PFSK-1 (cell line): ENCODE measurements around the gene RAB5B.

Source experiments
- FOXP2 ChIP-seq: optimal IDR thresholded peaks from 2 replicates; pipeline ENCODE3; 2011; ENCODE audit warnings: borderline replicate concordance, control low read depth, inconsistent platforms; ENCODE audit not compliant: insufficient read depth; ENCODE audit errors: extremely low read length, extremely low read depth
- POLR2AphosphoS5 ChIP-seq: IDR thresholded peaks from 2 replicates; pipeline ENCODE4 v1.6.1; 2012; ENCODE audit warnings: low read depth, mild to moderate bottlenecking, control low read depth, low read length, moderate library complexity
- REST ChIP-seq, 2 experiments: IDR thresholded peaks; 2 replicates each; pipeline versions ENCODE4 v1.6.1 to v1.8.0; 2011 to 2012; ENCODE audit warnings: low read depth in 2 of 2, low read length in 2 of 2, control low read depth in 1 of 2, inconsistent platforms in 1 of 2, mild to moderate bottlenecking in 1 of 2, moderate library complexity in 1 of 2; ENCODE audit not compliant: insufficient read depth in 1 of 2
- SIN3A ChIP-seq: IDR thresholded peaks from 2 replicates; pipeline ENCODE4 v1.6.1; 2012; ENCODE audit warnings: mild to moderate bottlenecking, low read length, moderate library complexity, borderline replicate concordance; ENCODE audit not compliant: insufficient read depth
- TAF1 ChIP-seq: IDR thresholded peaks from 2 replicates; pipeline ENCODE4 v1.6.1; 2012; ENCODE audit warnings: low read length, control low read depth, borderline replicate concordance; ENCODE audit not compliant: insufficient read depth

- no peak for TF ChIP-seq POLR2AphosphoS5
- no peak for TF ChIP-seq TAF1
- no peak for TF ChIP-seq SIN3A
- no peak for TF ChIP-seq REST (IDR thresholded peaks at IDR 0.05; ENCODE audit: insufficient read depth in 1 of 2, low read depth in 2 of 2, low read length in 2 of 2)
- no peak for TF ChIP-seq FOXP2
Measured at GRCh38 chr12:55925371-55925770, 48.5 kb upstream of the RAB5B start.
